ENCODE measurements around the gene BICRA. TPM values are rescaled to one million over a fixed set of nuclear protein-coding genes. Genes with fewer than 3 reads are reported as not detected.

BICRA gene
- total and polyA plus RNA-seq, 2 of the 8 experiments (the other 6 are each of a cell fraction or from before 2014, with no cell fraction given), result 1.5 to 29.2 TPM

GRCh38 chr19:47608969-47609905 is at the start of gene BICRA (continued):
- TF ChIP-seq GTF2F1 (IDR thresholded peaks at IDR 0.05; ENCODE audit: borderline replicate concordance, low read depth, low read length), result no peak

All from H1 (cell line).